IPS DF 4.7 (cell line): ENCODE results near the gene FOXL3.
"Not testable (repeated sequence)": the region's sequence is repeated elsewhere in the genome, so short reads cannot be mapped to it uniquely, and the experiment has no call there.

Source experiments
- DNase-seq: peaks from one replicate; pipeline ENCODE4 v3.0.0-alpha.2; 2013; ENCODE audit warnings: low spot score; ENCODE audit errors: extremely low read depth

The FOXL3 gene

DNA sequence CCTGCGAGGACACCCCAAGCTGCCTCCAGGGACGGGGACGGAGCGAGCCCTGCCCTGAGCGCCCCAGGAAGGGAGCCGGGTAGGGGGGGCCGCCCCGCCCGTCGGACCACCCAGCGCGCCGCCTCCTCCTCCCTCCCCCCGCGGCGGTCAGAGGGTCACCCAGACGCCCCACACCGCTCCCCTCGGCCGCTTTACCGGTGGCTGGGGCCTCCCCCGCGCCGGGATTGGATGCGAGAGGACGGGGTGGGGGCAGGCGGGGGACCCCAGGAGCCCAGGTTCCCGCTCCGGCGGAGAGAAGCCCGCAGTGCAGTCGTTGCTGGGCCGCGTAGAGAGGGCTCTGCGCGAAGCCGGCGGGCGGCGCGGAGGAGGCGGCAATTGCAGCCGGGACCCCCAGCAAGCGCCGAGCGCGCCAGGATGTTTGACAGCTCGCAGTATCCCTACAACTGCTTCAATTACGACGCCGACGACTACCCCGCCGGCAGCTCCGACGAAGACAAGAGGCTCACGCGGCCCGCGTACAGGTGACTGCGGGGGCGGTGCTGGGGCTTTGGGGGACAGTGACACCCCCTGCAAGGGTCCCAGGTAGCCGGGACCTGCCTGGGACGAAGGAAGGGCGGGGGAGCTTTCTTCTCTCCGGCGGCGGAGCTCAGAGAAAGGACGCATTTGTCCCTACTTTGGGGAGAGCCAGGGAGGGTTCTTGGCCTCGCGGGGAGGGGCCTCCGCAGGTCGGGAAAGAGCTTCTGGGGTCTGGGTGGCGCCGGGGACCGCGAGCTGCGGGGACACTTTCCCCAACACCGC is at the start of gene FOXL3:
Gene FOXL3, plus strand, starts transcription at position 415 of the 798 bp plus-strand sequence. Its CDS starts 0 bp downstream, at position 415.
- DNase-seq: no peak

DNA sequence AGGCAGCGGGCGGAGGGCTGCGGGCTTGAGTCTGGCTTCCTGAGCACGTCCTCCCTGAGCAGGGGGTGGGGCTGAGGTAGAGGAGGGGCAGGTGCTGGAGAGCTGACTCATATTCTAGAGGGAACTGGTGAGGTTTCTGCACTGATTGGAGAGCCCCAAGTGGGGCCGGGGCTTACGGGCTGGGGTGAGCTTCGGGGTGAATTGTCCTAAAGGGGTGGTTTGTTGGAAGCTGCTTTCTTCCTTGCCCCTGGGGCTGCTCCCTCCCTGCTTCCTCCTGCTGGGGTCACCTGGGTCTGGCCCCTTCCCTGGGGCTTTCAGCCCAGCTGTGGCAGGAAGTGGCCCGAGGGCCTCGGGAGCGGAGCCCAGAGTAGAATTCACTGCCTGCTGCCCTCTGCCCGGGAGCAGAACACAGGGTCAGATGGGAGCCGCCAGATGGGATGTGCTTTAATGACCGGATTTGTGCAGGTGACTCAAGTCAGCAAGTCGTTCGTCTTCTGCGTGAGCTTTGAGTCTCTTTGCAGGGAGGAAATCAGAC is 49.0 kb upstream of the FOXL3 start:
- no peak for DNase-seq

DNA sequence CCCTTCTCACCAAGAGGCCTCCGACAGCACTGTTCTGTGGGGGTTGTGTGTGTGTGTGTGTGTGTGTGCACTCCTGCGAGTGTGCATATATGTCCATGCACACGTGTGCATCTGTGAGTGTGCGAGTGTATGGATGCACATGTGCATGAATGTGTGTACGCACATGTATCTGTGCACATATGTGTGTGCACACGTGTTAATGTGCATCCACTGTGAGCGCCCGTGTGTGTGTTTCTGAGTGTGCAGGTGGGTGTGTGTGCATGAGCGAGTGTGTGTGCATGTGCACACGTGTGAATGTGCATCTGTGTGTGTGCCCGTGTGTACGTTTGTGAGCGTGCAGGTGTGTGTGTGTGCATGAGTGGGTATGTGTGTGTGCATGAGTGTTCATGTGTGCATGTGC is 48.5 kb upstream of the FOXL3 start:
- no peak for DNase-seq

DNA sequence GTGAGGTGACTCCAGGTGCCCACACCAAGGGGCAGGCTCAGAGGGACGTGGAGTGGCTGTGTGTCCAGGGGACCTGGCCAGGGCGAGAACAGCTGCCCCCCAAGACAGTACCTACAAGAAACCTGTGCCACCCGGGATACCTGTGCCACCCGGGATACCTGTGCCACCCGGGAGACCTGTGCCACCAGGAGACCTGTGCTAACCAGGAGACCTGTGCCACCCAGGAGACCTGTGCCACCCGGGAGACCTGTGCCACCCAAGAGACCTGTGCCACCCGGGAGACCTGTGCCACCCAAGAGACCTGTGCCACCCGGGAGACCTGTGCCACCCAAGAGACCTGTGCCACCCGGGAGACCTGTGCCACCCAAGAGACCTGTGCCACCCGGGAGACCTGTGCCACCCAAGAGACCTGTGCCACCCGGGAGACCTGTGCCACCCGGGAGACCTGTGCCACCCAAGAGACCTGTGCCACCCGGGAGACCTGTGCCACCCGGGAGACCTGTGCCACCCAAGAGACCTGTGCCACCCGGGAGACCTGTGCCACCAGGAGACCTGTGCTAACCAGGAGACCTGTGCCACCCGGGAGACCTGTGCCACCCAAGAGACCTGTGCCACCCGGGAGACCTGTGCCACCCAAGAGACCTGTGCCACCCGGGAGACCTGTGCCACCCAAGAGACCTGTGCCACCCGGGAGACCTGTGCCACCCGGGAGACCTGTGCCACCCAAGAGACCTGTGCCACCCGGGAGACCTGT is 47.0 kb upstream of the FOXL3 start:
- DNase-seq: not testable (repeated sequence)

DNA sequence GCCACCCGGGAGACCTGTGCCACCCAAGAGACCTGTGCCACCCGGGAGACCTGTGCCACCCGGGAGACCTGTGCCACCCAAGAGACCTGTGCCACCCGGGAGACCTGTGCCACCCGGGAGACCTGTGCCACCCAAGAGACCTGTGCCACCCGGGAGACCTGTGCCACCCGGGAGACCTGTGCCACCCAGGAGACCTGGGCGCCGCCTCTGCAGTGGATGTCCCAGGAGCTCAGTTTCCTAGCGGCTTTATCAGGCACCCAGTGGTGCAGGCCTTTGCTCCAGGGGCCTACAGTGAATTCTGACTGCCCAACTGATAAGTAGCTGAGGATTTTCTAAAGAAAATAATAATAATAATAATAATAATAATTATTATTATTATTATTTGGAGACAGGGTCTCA is 46.4 kb upstream of the FOXL3 start:
- DNase-seq: not testable (repeated sequence)

DNA sequence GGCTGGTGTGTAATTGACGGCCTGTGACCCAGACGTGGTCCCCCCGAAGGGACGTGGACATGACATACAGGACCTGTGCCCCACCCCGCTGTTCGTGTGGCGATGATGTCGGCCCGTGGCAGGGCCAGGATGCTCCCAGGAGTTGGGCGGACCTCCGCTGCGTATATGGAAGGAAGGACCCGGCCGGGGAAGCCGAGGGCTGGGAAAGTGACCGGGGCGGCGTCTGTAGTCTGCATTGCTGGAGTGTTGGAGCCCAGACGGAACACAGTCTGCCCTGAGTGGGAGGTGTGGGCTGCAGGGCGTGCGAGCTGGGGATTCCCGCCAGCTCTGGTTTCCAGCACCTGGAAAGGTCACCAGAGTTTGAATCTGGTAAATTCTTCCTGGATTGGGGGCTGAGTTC is 45.0 kb upstream of the FOXL3 start:
- no peak for DNase-seq

DNA sequence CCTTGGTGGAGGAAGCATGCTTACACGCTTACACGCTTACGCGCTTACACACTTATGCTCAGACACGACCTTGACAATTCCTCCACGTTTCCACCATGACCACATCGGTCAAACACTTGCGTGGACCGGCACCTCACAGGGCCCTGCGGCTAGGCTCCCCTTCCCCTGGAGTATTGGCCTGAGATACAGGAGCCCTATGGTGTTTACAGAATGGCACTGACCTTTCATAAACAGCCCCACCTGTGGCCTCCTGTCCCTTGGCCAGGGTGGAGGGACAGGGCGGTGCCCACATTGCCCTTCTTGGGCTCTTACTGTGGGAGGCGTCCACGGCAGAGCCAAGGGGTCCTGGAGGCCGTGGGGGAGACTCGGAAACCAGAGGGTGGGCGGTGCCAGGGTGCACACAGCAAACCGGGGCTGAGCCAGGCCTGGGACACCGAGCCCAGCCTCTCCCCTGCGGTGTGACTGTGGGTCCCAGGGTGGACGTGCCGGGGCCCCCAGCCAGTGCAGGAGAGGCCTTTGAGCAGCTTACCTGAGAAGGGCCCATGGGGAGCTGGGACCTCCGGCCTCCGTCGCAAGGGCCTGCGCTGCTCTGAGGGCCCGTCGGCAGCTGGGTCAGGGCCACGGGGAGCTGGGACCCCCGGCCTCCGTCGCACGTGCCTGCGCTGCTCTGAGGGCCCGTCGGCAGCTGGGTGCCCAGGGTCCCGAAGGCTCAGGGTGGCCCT is 44.2 kb upstream of the FOXL3 start:
- DNase-seq: no peak

DNA sequence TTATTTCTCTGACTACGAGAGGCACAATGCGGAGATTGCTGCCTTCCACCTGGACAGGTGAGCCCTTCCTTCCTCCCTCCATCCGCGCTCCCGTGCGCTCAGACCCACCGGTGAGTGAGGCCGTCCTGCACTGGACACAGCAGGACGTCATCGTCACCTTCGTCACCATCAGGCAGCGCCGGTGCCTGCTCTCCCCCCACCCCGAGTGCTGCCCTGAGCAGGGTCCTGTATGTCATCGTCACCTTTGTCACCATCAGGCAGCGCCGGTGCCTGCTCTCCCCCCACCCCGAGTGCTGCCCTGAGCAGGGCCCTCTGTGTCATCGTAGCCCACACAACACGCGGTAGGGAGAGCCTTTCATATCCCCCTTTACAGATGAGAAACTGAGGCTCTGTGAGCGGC is 43.5 kb upstream of the FOXL3 start:
- no peak for DNase-seq

DNA sequence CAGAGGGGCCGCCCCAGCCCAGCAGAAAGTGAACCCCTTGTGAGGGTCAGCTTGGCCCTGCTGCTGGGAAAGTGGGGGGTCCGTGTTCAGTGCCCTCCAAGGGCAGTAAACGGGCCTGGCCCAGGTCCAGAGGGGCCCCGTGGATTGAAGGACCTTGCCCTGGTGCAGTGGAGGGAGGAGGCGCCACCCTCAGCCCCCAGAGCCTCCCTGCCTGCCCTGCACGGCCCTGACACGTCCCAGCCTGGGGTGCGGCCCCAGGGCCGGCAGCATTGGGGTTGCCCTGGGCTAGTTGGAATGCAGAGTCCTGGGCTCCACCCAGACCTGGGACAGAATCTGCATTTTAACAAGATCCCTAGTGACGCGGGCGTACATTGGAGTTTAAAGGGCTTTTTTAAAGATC is 42.8 kb upstream of the FOXL3 start:
- DNase-seq: no peak

DNA sequence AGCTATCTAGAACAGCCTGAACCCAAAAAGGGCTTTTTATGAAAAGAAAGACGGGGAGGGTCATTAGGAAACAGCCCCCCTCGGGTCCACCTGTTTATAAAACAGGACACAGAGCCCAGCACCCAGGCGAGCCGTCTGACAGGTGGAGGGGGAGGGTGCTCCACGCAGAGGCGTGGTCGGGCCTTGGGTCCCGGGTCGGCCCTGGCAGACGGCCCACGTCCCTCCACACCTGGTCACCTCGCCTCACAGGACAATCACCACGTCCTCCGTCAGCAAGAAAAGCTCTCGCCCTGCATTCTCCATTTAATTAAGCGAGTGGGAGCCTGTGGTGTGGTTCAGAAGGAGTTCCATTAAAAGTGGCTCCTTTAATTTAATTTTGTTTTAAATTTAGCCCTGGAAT is 42.3 kb upstream of the FOXL3 start:
- no peak for DNase-seq

DNA sequence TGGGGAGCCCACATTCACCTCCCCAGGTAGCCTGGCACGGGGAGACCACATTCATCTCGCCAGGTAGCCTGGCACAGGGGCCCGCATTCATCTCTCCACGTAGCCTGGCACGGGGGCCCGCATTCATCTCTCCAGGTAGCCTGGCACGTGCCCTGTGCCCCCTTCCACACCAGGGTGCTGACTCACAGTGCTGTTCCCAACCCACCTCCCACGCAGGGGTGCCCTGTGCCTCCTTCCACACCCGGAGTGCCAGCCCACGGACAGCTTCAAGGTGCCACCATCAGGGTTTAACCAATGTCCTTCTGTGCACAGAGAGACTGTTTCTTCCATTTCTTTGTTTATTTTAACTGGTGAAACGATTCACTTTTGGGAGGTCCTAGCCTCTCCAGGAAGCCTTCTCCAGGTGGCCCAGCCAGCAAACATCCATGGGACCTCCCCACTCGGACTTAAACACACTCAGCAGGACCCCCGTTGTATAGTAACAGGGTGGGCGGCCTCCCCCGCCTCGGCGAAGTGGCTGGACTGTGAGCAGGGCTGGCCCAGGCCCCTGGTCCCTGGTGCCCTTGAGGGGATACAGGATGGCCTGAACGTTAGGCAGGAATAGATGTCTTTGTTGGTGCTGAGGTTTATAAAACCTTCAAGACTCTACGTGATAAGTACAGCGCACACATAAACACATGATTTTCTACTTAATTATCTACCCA is 41.1 kb upstream of the FOXL3 start:
- no peak for DNase-seq

DNA sequence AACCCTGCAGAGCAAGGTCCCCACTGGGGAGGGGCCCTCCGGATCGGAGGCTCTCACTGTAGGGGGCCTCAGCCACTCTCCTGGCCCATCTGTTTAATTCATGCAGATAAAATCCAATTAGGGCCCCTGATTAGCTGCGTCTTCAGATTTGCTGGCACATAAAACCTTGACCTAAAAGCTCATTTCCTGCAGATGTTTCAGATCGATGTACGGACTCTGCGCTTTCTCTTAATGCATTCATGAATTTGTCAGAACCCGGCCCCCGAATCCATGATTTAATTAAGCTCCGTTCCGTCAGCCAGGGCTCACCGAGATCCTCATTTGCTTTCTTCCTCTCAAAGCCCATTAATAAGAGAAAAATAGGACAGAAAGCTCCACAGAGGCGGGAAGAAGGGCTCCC is 40.0 kb upstream of the FOXL3 start:
- DNase-seq: no peak

DNA sequence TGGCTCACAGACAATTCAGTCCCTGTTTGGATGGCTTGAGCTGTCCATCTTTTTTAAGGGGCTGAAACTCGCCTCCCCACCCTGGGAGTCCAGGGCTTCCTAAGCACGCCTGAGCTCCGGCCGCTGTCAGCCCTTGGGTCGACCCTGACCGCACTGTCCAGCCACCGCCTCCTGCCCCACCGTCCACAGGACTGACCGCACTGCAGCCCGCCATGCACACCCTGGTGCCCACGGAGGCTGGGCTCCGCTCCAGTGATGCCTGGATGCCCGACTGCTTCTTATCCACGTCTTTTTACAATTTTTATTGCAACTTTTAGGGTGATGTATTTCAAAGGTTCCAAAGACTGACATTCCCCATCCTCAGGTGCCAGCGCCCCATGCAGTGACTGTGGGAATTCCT is 39.4 kb upstream of the FOXL3 start:
- DNase-seq: no peak

DNA sequence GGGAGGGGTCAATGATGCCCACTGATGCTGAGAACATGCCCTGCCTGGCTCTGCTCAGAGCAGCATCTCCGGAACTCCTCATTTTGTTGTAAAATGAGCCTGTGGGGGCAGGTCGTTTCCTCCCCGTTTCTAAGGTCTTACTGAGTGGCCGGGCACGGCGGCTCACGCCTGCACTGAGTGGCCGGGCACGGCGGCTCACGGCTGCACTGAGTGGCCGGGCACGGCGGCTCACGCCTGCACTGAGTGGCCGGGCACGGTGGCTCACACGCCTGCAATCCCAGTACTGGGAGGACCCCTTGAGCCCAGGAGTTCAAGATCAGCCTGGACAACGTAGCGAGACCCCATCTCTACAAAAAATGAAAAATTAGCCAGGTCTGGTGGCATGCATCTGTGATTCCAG is 39.0 kb upstream of the FOXL3 start:
- DNase-seq: no peak

DNA sequence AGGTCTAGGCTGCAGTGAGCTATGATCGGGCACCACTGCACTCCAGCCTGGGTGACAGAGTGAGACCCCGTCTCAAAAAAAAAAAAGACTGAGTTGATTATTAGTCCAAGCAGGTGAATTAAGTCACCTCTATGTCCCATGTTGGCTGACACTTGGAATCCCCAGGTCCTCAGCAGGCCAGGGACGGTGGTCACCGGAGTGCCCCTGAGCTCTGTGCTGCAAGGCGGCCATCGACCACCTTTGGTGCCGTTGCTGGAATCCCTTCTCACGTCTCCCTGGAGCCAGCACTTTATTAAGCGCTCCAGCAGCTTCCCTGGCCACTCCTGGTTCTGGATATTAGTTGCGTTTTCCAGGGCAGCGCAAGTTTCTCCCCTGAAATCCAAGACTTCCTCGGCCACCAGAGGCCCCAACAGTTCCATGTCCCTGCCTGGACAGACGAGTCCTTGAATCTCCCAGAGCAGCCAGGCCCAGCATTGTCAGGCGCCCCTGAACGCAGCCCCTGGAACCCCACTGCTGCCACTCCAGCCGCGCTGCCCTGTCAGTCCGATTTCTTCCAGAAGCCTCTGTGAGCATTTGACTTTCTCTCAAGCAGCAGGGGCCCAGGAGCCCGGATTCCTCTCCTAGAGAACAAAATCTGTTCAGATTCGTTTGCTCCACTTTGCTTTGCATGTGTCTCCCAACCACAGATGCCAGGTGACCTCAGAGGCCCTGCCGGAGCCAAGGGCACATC is 38.4 kb upstream of the FOXL3 start:
- DNase-seq: no peak

DNA sequence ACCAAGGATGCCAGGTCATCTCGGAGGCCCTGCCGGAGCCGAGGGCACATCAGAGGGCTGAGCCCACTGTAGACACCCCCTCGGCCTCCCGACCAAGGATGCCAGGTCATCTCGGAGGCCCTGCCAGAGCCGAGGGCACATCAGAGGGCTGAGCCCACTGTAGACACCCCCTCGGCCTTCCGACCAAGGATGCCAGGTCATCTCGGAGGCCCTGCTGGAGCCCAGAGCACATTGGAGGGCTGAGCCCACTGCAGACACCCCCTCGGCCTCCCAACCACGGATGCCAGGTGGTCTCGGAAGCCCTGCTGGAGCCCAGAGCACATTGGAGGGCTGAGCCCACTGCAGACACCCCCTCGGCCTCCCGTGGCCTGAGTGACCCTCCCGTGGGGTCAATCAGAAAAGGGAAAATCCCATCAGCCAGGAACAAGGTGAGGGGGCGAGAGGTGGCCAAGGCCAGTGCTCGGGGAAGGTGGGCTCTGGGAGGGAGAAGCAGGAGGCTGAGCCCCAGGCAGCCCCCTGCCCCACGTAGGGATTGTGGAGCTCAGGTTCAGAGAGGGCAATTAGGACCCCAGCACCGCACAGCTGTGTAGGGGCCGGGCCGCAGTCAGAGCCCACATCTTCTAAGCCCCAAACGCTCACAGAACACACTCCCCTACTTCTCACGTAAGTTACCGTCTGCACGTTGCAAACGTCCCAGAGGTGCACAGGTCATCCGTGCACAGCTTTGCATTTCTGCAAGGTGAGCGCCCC is 37.6 kb upstream of the FOXL3 start:
- DNase-seq: no peak

DNA sequence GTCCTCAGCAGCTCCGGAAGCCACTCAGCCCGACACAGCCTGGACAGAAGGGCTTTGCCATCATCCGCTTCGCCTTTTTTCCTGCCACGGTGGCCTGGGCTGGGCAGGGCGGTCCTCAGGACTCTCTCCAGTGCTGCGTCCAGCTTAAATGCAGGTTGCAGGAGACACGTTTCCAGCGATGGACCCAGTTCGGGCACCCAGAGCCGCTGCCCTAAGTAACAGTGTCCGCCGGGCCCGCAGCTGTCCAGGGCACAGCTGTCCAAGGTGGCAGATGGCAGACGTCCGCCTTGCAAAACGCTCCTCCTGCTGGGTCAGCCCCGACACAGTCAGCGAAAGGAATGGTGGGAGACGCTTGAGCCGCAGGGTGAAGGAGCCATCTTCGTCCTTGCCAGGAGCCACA is 37.0 kb upstream of the FOXL3 start:
- no peak for DNase-seq

DNA sequence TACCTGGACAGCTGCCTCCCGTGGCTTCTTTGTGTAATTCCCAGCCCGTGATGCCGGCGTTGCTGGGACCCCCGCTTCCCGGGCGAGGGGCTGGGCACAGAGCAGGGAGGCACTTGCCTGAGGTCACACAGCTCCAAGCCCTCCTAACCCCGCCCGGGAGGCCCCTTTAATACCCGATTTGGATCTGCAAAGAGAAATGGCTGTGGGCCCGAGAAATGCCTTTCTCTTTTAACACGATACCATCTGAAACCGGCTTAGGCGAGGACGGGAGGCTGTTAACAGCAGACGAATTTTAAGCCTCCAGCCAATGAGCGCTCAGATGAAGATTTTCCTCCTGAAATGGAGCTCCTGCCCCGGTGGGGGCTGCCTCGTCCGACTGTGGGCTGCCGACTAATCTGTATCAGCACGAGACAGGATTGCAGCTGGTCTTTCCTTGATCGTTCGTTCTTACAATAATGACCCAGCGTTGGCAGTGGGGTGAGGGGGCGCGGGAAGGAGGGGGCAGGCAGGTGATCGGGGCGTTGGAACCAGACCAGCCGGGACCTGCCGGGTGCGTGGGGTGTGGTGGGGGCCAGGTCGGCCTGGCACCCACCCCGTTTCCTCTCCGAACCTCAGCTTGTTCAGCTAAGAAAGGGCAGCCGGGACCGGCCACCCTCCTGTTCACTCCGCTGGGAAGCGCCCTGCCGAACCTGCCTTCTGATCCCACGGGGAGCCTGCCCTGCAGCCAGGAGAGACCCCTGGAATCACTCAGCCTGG is 36.2 kb upstream of the FOXL3 start:
- DNase-seq: no peak

DNA sequence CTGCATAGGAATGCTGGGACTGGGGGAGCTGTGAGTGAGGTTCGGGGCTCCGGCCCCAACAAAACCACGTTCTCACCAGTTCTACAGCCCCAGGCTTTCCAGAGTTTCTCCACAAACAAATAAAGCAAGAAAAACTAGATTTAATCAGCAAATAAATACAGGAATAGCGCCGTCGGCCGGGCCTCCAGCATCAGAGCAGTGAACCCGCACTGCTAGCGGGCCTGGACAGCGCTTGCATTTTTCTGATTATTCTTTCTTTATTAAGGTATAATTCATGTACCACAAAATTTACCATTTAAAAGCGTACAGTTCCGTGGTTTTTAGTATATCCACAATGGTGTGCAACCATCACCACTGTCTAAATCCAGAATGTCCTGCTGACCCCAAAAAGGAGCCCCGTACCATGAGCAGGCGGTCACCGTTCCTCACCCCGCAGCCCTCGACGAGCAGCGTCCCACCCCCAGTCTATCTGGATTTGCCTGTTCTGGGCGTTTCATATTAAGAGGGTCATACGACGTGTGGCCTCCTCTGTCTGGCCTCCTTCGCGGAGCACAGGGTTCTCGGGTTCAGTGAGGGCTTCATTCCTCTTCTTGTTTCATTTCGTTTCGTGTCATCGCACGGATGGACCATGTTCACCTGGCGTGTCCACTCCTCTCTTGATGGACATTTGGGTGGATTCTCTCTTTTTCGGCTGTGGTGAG is 35.5 kb upstream of the FOXL3 start:
- DNase-seq: no peak
